Vagina (tissue), 2 donors: ENCODE results near the gene PHF10.

Source experiments
- POLR2A ChIP-seq, 2 donors: fragments of 450-650 bp; IDR thresholded peaks; one replicate each; pipeline ENCODE4 v1.6.1; 2017; ENCODE audit warnings: antibody characterized with exemption in 2 of 2, mild to moderate bottlenecking in 2 of 2, moderate library complexity in 2 of 2
- POLR2AphosphoS5 ChIP-seq, 2 donors: sonication (generic); formaldehyde crosslinking; IDR thresholded peaks; one replicate each; pipeline ENCODE4 v1.9.0; 2017; ENCODE audit warnings: antibody characterized with exemption in 2 of 2, mild to moderate bottlenecking in 2 of 2, low read depth in 1 of 2; ENCODE audit not compliant: insufficient read depth in 1 of 2
- TF ChIP-seq, protein P1 (sequence below), 3 experiments: fragments of 450-650 bp in 2 of 3; fragments of 200-600 bp in 1 of 3; sonication (generic) in 1 of 3; IDR thresholded peaks; one replicate each; pipeline ENCODE4 v1.5.1; 2017 to 2019; ENCODE audit warnings: antibody characterized with exemption in 3 of 3, mild to moderate bottlenecking in 2 of 3, moderate library complexity in 2 of 3

DNA sequence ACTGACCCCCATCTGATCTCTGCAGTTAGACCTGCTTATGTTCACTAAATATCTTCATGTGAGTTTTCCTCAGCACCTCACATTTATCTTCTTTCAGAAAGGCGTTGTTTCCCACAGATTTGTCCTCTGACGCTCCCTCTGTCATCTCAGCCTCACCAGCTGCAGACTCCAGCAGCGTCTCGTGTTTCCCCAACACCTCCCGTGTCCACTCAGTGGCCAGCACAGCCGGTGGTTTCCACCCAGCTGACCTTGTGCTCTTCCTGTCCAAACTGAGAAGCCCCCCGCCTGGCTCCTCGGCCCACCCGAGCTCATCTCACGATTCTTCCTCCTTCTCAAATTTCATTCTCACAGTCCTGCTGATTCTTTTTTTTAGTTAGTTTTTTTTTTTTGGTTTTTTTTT lies 39.6 kb upstream of the PHF10 start:
- TF ChIP-seq, protein P1, sequence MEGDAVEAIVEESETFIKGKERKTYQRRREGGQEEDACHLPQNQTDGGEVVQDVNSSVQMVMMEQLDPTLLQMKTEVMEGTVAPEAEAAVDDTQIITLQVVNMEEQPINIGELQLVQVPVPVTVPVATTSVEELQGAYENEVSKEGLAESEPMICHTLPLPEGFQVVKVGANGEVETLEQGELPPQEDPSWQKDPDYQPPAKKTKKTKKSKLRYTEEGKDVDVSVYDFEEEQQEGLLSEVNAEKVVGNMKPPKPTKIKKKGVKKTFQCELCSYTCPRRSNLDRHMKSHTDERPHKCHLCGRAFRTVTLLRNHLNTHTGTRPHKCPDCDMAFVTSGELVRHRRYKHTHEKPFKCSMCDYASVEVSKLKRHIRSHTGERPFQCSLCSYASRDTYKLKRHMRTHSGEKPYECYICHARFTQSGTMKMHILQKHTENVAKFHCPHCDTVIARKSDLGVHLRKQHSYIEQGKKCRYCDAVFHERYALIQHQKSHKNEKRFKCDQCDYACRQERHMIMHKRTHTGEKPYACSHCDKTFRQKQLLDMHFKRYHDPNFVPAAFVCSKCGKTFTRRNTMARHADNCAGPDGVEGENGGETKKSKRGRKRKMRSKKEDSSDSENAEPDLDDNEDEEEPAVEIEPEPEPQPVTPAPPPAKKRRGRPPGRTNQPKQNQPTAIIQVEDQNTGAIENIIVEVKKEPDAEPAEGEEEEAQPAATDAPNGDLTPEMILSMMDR (IDR thresholded peaks at IDR 0.05): no peak
- TF ChIP-seq POLR2AphosphoS5 (IDR thresholded peaks at IDR 0.05; ENCODE audit: insufficient read depth in 1 of 2, low read depth in 1 of 2) (no peak), POLR2A (IDR thresholded peaks at IDR 0.05) (no peak)
